Loucy (cell line): Measurements from ENCODE around the gene SMARCAD1.

Experiments used
- H2AFZ ChIP-seq: fragments of 200-600 bp; sonication (generic); 2 replicates; pipeline ENCODE4 v1.6.0; 2016; ENCODE audit warnings: antibody characterized with exemption, mild to moderate bottlenecking, low read length, moderate library complexity
- H3F3A ChIP-seq: fragments of 200-600 bp; 2 replicates; pipeline ENCODE4 v1.6.0; 2016; ENCODE audit warnings: antibody characterized with exemption, low read depth, mild to moderate bottlenecking
- H3K27me3 ChIP-seq: fragments of 200-600 bp; sonication (generic); 2 replicates; pipeline ENCODE4 v1.6.1; 2014; ENCODE audit warnings: low read length, mild to moderate bottlenecking; ENCODE audit not compliant: insufficient read depth, poor library complexity, severe bottlenecking
- H3K36me3 ChIP-seq: fragments of 200-600 bp; sonication (generic); 2 replicates; pipeline ENCODE4 v1.6.1; 2016; ENCODE audit warnings: low read length; ENCODE audit not compliant: insufficient read depth
- H3K4me1 ChIP-seq: fragments of 200-600 bp; sonication (generic); 2 replicates; pipeline ENCODE4 v1.5.1; 2014; ENCODE audit warnings: low read length, mild to moderate bottlenecking; ENCODE audit not compliant: insufficient read depth, poor library complexity, severe bottlenecking
- H3K4me2 ChIP-seq: fragments of 200-600 bp; sonication (generic); 2 replicates; pipeline ENCODE4 v1.6.0; 2014; ENCODE audit warnings: antibody characterized with exemption, low read length, low read depth, mild to moderate bottlenecking; ENCODE audit not compliant: poor library complexity, severe bottlenecking
- H3K4me3 ChIP-seq: fragments of 200-600 bp; sonication (generic); 2 replicates; pipeline ENCODE4 v1.5.1; 2014; ENCODE audit warnings: low read length, mild to moderate bottlenecking, mixed read lengths; ENCODE audit not compliant: poor library complexity, severe bottlenecking
- H3K79me2 ChIP-seq: fragments of 200-600 bp; sonication (generic); 2 replicates; pipeline ENCODE4 v1.6.1; 2014; ENCODE audit warnings: low read length; ENCODE audit not compliant: insufficient read depth
- H3K9ac ChIP-seq: fragments of 200-600 bp; sonication (generic); 2 replicates; pipeline ENCODE4 v1.6.0; 2014; ENCODE audit warnings: mild to moderate bottlenecking, low read depth, low read length, moderate library complexity; ENCODE audit not compliant: poor library complexity, severe bottlenecking
- H3K9me2 ChIP-seq: fragments of 200-600 bp; sonication (generic); replicated peaks from 2 replicates; pipeline ENCODE4 v1.6.1; 2016; ENCODE audit warnings: low read depth, low read length, mixed read lengths
- H3K9me3 ChIP-seq: fragments of 200-600 bp; sonication (generic); 2 replicates; pipeline ENCODE4 v1.6.1; 2014; ENCODE audit warnings: mild to moderate bottlenecking, antibody characterized with exemption, low read length, low read depth; ENCODE audit not compliant: insufficient read depth
- H4K20me1 ChIP-seq: fragments of 200-600 bp; sonication (generic); 2 replicates; pipeline ENCODE4 v1.6.0; 2014; ENCODE audit warnings: antibody characterized with exemption, low read length, mild to moderate bottlenecking; ENCODE audit not compliant: insufficient read depth, poor library complexity, severe bottlenecking
- EZH2phosphoT487 ChIP-seq: fragments of 200-600 bp; IDR thresholded peaks from 2 replicates; pipeline ENCODE4 v1.6.1; 2018; ENCODE audit warnings: antibody characterized with exemption, mild to moderate bottlenecking, moderate library complexity, borderline replicate concordance
- TF ChIP-seq, protein P1 (sequence below): fragments of 200-600 bp; sonication (generic); conservative IDR thresholded peaks from 2 replicates; pipeline ENCODE4 v1.5.1; 2014; ENCODE audit warnings: mild to moderate bottlenecking, antibody characterized with exemption, low read length

SMARCAD1 gene, protein sequence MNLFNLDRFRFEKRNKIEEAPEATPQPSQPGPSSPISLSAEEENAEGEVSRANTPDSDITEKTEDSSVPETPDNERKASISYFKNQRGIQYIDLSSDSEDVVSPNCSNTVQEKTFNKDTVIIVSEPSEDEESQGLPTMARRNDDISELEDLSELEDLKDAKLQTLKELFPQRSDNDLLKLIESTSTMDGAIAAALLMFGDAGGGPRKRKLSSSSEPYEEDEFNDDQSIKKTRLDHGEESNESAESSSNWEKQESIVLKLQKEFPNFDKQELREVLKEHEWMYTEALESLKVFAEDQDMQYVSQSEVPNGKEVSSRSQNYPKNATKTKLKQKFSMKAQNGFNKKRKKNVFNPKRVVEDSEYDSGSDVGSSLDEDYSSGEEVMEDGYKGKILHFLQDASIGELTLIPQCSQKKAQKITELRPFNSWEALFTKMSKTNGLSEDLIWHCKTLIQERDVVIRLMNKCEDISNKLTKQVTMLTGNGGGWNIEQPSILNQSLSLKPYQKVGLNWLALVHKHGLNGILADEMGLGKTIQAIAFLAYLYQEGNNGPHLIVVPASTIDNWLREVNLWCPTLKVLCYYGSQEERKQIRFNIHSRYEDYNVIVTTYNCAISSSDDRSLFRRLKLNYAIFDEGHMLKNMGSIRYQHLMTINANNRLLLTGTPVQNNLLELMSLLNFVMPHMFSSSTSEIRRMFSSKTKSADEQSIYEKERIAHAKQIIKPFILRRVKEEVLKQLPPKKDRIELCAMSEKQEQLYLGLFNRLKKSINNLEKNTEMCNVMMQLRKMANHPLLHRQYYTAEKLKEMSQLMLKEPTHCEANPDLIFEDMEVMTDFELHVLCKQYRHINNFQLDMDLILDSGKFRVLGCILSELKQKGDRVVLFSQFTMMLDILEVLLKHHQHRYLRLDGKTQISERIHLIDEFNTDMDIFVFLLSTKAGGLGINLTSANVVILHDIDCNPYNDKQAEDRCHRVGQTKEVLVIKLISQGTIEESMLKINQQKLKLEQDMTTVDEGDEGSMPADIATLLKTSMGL

DNA sequence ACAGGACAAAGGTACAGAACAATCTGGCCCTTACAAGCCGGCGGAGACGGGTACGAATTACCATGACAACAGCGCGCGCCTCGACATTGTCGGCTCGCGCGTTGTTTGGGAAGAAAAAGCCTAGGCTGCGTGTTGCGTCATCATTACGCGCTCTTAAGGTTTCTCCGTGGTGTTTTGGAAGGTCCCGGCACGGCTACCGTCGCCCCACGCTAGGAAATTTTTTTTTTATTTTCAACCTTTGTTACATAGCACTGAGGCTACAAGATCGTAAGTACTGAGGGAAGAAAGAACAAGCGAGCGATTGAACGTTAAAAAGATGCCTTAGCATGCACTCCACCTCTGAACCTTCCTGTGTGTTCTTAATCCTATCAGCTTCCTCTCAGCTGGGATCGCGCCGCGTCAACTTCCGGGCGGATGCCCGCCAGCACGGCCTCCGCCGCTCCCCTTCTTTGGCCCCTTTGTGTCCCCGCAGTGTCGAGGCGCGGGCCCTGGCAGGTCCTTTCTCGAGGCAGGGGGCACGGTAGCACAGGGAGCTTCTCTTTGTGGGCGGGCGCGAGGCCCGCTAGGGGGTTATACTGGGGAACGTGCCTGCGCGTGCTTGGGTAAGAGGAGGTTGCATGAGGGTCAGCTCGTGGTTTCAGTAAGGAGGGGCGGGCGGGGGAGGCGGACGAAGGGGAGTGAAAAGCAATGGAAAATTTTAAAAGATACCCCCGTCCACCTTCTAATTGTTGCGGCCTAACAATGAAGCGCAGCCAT is at the start of gene SMARCAD1:
Gene SMARCAD1, plus strand, starts transcription at position 397 of the 756 bp plus-strand sequence. CDS start 530 bp downstream, outside the sequence.
- TF ChIP-seq, protein P1, sequence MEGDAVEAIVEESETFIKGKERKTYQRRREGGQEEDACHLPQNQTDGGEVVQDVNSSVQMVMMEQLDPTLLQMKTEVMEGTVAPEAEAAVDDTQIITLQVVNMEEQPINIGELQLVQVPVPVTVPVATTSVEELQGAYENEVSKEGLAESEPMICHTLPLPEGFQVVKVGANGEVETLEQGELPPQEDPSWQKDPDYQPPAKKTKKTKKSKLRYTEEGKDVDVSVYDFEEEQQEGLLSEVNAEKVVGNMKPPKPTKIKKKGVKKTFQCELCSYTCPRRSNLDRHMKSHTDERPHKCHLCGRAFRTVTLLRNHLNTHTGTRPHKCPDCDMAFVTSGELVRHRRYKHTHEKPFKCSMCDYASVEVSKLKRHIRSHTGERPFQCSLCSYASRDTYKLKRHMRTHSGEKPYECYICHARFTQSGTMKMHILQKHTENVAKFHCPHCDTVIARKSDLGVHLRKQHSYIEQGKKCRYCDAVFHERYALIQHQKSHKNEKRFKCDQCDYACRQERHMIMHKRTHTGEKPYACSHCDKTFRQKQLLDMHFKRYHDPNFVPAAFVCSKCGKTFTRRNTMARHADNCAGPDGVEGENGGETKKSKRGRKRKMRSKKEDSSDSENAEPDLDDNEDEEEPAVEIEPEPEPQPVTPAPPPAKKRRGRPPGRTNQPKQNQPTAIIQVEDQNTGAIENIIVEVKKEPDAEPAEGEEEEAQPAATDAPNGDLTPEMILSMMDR: no peak
- TF ChIP-seq EZH2phosphoT487: no peak
- H3F3A ChIP-seq: no peaks in the 10 kb centered on the region

DNA sequence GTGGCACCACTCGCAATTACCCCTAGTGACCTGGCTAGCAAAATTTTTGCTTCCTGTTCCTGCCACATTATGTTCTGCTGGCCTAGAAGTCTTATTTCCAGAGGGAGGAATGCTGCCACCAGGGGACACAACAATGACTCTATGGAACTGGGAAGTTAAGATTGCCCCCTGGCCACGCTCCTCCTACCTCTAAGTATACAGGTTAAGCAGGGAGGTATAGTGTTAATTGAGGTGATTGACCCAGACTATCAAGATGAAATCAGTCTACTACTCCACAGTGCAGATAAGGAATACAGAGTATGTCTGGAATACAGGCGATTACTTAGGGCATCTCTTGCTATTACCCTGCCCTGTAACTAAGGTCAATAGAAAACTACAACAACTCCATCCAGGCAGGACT is 48.8 kb upstream of the SMARCAD1 start:
- Histone ChIP-seq H3K36me3 (no peaks in the 10 kb centered on the region), H3K27me3 (no peaks in the 10 kb centered on the region), H3K79me2 (no peaks in the 10 kb centered on the region), H3K9me2 (no peaks in the 10 kb centered on the region; the same call in 1 of the 2 replicates), H4K20me1 (no peaks in the 10 kb centered on the region), H3K4me1 (no peaks in the 10 kb centered on the region), H3F3A (no peaks in the 10 kb centered on the region), H3K9me3 (no peaks in the 10 kb centered on the region), H2AFZ (no peak overlapping the region), H3K4me2 (no peak overlapping the region), H3K4me3 (no peak overlapping the region), H3K9ac (no peak overlapping the region)
- TF ChIP-seq, protein P1: no peak
- TF ChIP-seq EZH2phosphoT487: no peak

More for the DNA sequence above, at the start of gene SMARCAD1:
- Histone ChIP-seq H3K9me3 (no peaks in the 10 kb centered on the region), H3K9ac (peak within 1 kb of the TSS; percentile 95), H3K4me3 (peak within 1 kb of the TSS; percentile 93), H3K4me2 (peak within 1 kb of the TSS; percentile 94), H3K9me2 (no peaks in the 10 kb centered on the region), H3K79me2 (peaks cover 45% of the 10 kb centered on the region), H4K20me1 (peaks cover 15% of the 10 kb centered on the region), H3K36me3 (no peaks in the 10 kb centered on the region; the same call in 1 of the 2 replicates), H3K27me3 (no peaks in the 10 kb centered on the region), H2AFZ (peak within 1 kb of the TSS; percentile 90), H3K4me1 (peaks cover 29% of the 10 kb centered on the region)

DNA sequence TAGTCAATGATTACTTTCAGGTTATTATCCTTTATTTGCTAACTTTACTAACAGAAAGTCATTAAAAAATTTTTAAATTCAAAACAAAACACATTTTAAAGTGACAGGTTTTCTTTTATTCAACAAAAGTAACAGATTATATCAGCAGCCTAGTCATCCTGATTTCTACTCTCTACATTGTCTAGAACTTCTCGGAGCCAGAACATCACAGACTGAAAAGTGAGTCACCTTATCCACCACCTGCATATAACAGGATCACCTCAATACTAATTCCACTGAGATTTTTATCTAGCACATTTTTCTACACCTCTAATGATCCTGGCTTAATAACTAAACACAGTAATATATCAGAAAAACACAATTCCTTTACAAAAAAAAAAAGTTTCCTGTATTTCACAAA is 47.9 kb upstream of the SMARCAD1 start:
- Histone ChIP-seq H3K4me1 (no peaks in the 10 kb centered on the region), H3K36me3 (no peaks in the 10 kb centered on the region), H3K79me2 (no peaks in the 10 kb centered on the region), H3F3A (no peaks in the 10 kb centered on the region), H4K20me1 (no peaks in the 10 kb centered on the region), H3K9me2 (no peaks in the 10 kb centered on the region), H3K4me2 (no peak overlapping the region), H3K9me3 (no peaks in the 10 kb centered on the region), H3K27me3 (no peaks in the 10 kb centered on the region), H3K4me3 (no peak overlapping the region), H3K9ac (no peak overlapping the region), H2AFZ (no peak overlapping the region)
- TF ChIP-seq, protein P1: no peak
- TF ChIP-seq EZH2phosphoT487: no peak
